Neural crest cell (in vitro differentiated cells): ENCODE results near the gene ITGB2. TPM values are rescaled to one million over a fixed set of nuclear protein-coding genes. Genes with fewer than 3 reads are reported as not detected.

Experiments
- DNase-seq: peaks from one replicate; pipeline ENCODE4 v3.0.0; 2021; ENCODE audit warnings: low read depth, mixed read lengths, low spot score
- H3K27ac Mint-ChIP-seq: one replicate; pipeline ENCODE4 v1.8.0; 2021; ENCODE audit warnings: mild to moderate bottlenecking, mixed read lengths; ENCODE audit not compliant: unreplicated experiment
- H3K27me3 Mint-ChIP-seq: 2 replicates; pipeline ENCODE4 v1.8.0; 2021; ENCODE audit warnings: low read depth, mild to moderate bottlenecking, mixed read lengths
- H3K36me3 Mint-ChIP-seq: 2 replicates; pipeline ENCODE4 v1.8.0; 2021; ENCODE audit warnings: low read depth, mild to moderate bottlenecking, mixed read lengths
- H3K4me1 Mint-ChIP-seq: 2 replicates; pipeline ENCODE4 v1.8.0; 2021; ENCODE audit warnings: mixed read lengths
- H3K4me3 Mint-ChIP-seq: one replicate; pipeline ENCODE4 v1.8.0; 2021; ENCODE audit warnings: mild to moderate bottlenecking, mixed read lengths
- H3K9me3 Mint-ChIP-seq: 2 replicates; pipeline ENCODE4 v1.8.0; 2021; ENCODE audit warnings: mixed read lengths
- CTCF ChIP-seq: fragments of 200-600 bp; sonication (generic); conservative IDR thresholded peaks from 2 replicates; pipeline ENCODE4 v1.5.0; 2021; ENCODE audit warnings: antibody characterized with exemption, mild to moderate bottlenecking
- total RNA-seq: library from RNA; stranded (reverse); gene quantifications from 2 replicates; pipeline ENCODE4 v1.2.1, GENCODE V29; 2021

ITGB2 gene
- total RNA-seq, 1 donor from 2014 or later = 0.89 TPM

DNA sequence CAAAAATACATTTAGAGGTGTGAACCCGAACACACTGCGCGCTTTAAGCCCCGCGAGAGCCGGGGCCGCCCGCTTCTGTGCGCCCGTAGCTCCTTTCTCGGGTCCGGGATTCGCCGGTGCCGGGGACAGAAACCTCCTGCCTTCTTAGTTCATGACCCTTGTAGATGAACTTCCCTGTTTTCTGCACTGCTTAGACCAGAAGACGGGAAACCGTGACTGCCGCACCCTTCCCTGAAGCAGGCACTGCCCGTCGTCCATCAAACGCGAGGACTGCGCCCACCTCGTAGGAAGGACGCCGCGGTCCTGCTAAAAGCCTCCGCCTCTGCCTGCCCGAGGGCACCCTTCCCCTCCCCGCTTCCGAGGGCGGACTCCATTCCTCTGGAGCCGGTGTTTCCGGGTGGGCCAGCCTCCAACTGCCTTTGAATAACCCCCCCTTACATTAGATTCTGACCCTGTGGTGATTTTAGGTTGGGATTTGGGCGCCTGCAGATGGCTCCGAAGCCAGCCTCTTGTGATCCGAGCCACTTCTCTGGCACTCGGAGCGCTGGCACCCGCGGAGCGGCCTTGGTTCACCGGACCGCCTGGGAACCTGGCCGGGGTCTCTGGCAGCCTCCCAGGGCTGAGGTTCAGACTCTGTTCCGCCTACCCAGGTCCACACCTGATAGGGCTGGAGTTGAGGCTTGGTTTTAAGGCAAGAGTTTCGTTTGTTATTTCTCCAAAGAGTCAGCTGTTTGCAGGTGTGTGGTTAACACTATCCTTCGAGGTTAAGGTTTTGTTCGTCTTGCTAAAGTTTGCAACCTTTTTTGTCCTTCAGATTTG, 46.0 kb downstream of the ITGB2 start:
- H3K27me3 Mint-ChIP-seq = peaks cover 47% of the 10 kb centered on the region
- no peaks in the 10 kb centered on the region for H3K36me3 Mint-ChIP-seq
- TF ChIP-seq CTCF = no peak
- H3K4me3 Mint-ChIP-seq = peak overlapping the region; percentile 87
- H3K9me3 Mint-ChIP-seq = no peaks in the 10 kb centered on the region
- no peak for DNase-seq
- peaks cover 33% of the 10 kb centered on the region for H3K4me1 Mint-ChIP-seq
- no peak overlapping the region for H3K27ac Mint-ChIP-seq

DNA sequence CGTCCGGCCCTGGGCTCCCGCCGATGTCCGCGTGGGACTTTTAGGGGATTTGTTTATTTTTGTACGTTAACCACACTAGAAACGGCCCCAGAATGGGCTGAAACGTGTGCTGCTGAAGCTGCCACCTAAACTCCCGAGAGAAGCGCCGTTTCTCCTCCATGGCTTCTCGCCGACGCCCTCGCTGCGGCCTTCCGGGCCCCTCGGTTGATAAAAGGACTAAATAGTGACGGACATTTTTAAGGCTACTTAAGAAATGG, 46.5 kb downstream of the ITGB2 start:
- no peak for DNase-seq
- peaks cover 36% of the 10 kb centered on the region for H3K4me1 Mint-ChIP-seq
- TF ChIP-seq CTCF = no peak
- peak overlapping the region; percentile 87 for H3K4me3 Mint-ChIP-seq
- H3K27me3 Mint-ChIP-seq = peaks cover 46% of the 10 kb centered on the region
- H3K36me3 Mint-ChIP-seq = no peaks in the 10 kb centered on the region
- H3K9me3 Mint-ChIP-seq = no peaks in the 10 kb centered on the region
- no peak overlapping the region for H3K27ac Mint-ChIP-seq

- peak within 1 kb of the TSS; percentile 96 for H3K4me3 Mint-ChIP-seq
- peak within 1 kb of the TSS; percentile 92 for H3K27ac Mint-ChIP-seq
- H3K27me3 Mint-ChIP-seq = peaks cover 46% of the 10 kb centered on the region
- TF ChIP-seq CTCF = no peak
- no peaks in the 10 kb centered on the region for H3K9me3 Mint-ChIP-seq
- H3K36me3 Mint-ChIP-seq = no peaks in the 10 kb centered on the region
- peaks cover 41% of the 10 kb centered on the region for H3K4me1 Mint-ChIP-seq
- peak; percentile 99 for DNase-seq
Measured at GRCh38 chr21:44873356-44874239, 47.1 kb downstream of the ITGB2 start, which contains the start of gene PTTG1IP. Gene PTTG1IP (minus strand): TSS chr21:44873690. CDS start chr21:44873616, 74 bp downstream.

DNA sequence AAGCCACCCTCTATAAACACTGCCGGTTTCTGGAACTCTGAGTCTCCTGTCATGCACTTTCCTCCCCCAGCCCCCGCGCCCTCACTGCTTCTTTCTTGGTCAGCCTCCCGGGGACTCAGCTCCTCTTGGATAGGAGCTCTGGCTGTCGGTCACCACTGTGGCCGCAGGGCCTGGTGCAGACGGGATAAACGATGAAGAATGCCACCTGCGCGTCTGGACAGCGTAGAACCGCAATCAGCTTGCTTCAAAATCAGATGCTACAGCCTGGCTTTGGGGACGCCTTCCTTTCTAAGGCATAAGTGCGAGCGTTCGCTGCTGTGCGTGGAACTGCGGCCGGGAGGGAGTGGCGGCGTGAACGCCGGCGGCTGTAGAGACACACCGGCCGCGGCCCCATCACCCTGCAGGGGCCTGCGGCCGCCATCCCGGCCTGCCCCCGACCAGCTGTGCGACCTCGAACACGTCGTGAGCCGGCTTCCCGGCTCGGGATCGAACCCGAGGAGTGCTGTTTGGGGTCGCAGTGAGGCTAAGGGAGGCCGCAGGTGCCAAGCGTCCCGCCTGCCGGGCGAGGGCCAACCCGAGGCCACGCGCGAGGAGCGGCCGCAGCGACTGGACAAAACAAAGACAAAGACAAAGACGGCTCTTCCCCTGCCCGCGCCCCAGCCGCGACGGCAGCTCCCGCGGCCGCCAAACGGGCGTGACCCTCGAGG, 47.9 kb downstream of the ITGB2 start:
- DNase-seq = no peak
- TF ChIP-seq CTCF = no peak
- peaks cover 49% of the 10 kb centered on the region for H3K4me1 Mint-ChIP-seq

DNA sequence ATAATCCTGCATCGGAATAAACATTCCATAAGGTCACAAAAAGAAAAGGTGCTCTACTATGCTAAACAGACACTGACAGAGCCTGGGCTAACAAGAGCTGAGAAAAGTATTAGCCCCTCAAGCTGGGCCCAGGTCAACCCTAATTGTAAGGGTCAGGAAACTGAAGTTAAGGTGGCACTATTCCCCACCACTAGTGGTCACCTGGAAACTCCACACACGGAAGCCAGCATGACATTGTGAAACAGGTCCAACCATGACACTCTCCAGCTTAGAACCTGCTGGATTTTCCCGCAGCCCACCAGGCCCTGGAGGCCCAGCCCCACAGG, 48.4 kb downstream of the ITGB2 start:
- H3K36me3 Mint-ChIP-seq = no peaks in the 10 kb centered on the region

More for the DNA sequence above, 47.9 kb downstream of the ITGB2 start:
- H3K4me3 Mint-ChIP-seq = peak overlapping the region; percentile 96
- H3K27me3 Mint-ChIP-seq = peaks cover 41% of the 10 kb centered on the region
- H3K9me3 Mint-ChIP-seq = no peaks in the 10 kb centered on the region
- H3K27ac Mint-ChIP-seq = peak overlapping the region; percentile 92
- H3K36me3 Mint-ChIP-seq = no peaks in the 10 kb centered on the region

More for the DNA sequence above, 48.4 kb downstream of the ITGB2 start:
- no peak for DNase-seq
- Mint-ChIP-seq H3K27ac (peak overlapping the region; percentile 92), H3K4me1 (peaks cover 54% of the 10 kb centered on the region), H3K4me3 (peak overlapping the region; percentile 96), H3K9me3 (no peaks in the 10 kb centered on the region), H3K27me3 (peaks cover 36% of the 10 kb centered on the region)
- no peak for TF ChIP-seq CTCF
